HCT116 (cell line): ENCODE data around the gene CMC2. TPM values are rescaled to one million over a fixed set of nuclear protein-coding genes. Genes with fewer than 3 reads are reported as not detected.
A peak's percentile ranks its signal among the peaks of the same experiment; 100 is the strongest.

ENCODE experiments used
- ATAC-seq: fragments of 200-7000 bp; cut with Tn5 transposase; 2 replicates; pipeline ENCODE4 v1.9.1; 2020; ENCODE audit warnings: mild to moderate bottlenecking, moderate library complexity
- BruUV-seq: library from RNA; stranded (reverse); fragments of 400-500 nt; replicated peaks from 2 replicates; lab custom pipeline; 2021; lab: Mats Ljungman, UMichigan
- CTCF ChIA-PET: fragments of 300-600 bp; sonication (Branson Sonifier 250); formaldehyde crosslinking; loops from one replicate; lab custom pipeline; 2021; ENCODE audit warnings: antibody characterized with exemption; lab: Charles Lee
- POLR2A ChIA-PET: fragments of 300-600, 350-600 bp; sonication (Branson Sonifier 250); formaldehyde crosslinking; loops from one replicate; lab custom pipeline; 2021; ENCODE audit warnings: antibody characterized with exemption; lab: Charles Lee
- RAD21 ChIA-PET, 2 experiments: fragments of 300-600 bp; sonication (Branson Sonifier 250); formaldehyde crosslinking; loops; one replicate each; lab custom pipeline; 2023; ENCODE audit warnings: low total read pairs in 2 of 2; ENCODE audit not compliant: uncharacterized antibody in 2 of 2, unreplicated experiment in 2 of 2, low non-redundant PET in 1 of 2; lab: Charles Lee
- DNase-seq: peaks from one replicate; pipeline ENCODE4 v3.0.0-alpha.2; 2010; ENCODE audit warnings: low read depth, low spot score
- H2AFZ ChIP-seq: fragments of 200-600 bp; shearing (Covaris generic), sonication (generic); 2 replicates; pipeline ENCODE4 v1.6.1; 2017; ENCODE audit warnings: low read depth, mixed run types, mixed read lengths, antibody characterized with exemption, low read length; ENCODE audit not compliant: poor library complexity, severe bottlenecking
- H3K27ac ChIP-seq: 2 replicates; pipeline ENCODE4 v1.5.1; 2012; ENCODE audit warnings: low read depth, low read length
- H3K27me3 ChIP-seq: fragments of 200-600 bp; sonication (generic); 2 replicates; pipeline ENCODE4 v1.6.1; 2016; ENCODE audit warnings: mixed run types, low read length, mixed read lengths; ENCODE audit not compliant: insufficient read depth
- H3K36me3 ChIP-seq, 2 experiments: fragments of 200-500 bp in 1 of 2; fragments of 200-600 bp in 1 of 2; sonication (Bioruptor generic) in 1 of 2; sonication (generic) in 1 of 2; 2 replicates each; pipeline versions ENCODE4 v1.5.1 to v1.6.1; 2014 to 2016; ENCODE audit warnings: low read length in 2 of 2, inconsistent platforms in 1 of 2, mixed read lengths in 1 of 2, mixed run types in 1 of 2; ENCODE audit not compliant: insufficient read depth in 2 of 2, control insufficient read depth in 1 of 2
- H3K4me1 ChIP-seq, 2 experiments: fragments of 200-600 bp in 1 of 2; sonication (generic) in 1 of 2; 2 replicates each; pipeline versions ENCODE4 v1.5.1 to v1.6.1; 2012 to 2017; ENCODE audit warnings: low read length in 2 of 2, inconsistent platforms in 1 of 2, mild to moderate bottlenecking in 1 of 2, mixed read lengths in 1 of 2, mixed run types in 1 of 2, moderate library complexity in 1 of 2; ENCODE audit not compliant: insufficient read depth in 2 of 2, control insufficient read depth in 1 of 2
- H3K4me2 ChIP-seq: fragments of 200-600 bp; sonication (generic); 2 replicates; pipeline ENCODE4 v1.6.1; 2017; ENCODE audit warnings: mixed run types, low read length, mixed read lengths
- H3K4me3 ChIP-seq, 2 experiments: fragments of 200-600 bp in 1 of 2; sonication (generic) in 1 of 2; replicated peaks in 1 of 2; 2 replicates each; pipeline ENCODE4 v1.5.1; 2011 to 2016; ENCODE audit warnings: low read length in 2 of 2, control low read depth in 1 of 2, low read depth in 1 of 2, mild to moderate bottlenecking in 1 of 2, mixed read lengths in 1 of 2, mixed run types in 1 of 2
- H3K79me2 ChIP-seq: fragments of 200-600 bp; sonication (generic); 2 replicates; pipeline ENCODE4 v1.6.1; 2017; ENCODE audit warnings: mild to moderate bottlenecking, mixed run types, low read length, moderate library complexity, mixed read lengths; ENCODE audit not compliant: insufficient read depth
- H3K9ac ChIP-seq: fragments of 200-600 bp; sonication (generic); 2 replicates; pipeline ENCODE4 v1.6.1; 2016; ENCODE audit warnings: low read length, mixed read lengths
- H3K9me2 ChIP-seq: fragments of 200-600 bp; sonication (generic), shearing (Covaris generic); 2 replicates; pipeline ENCODE4 v1.6.1; 2017; ENCODE audit warnings: mixed run types, mild to moderate bottlenecking, moderate library complexity; ENCODE audit not compliant: insufficient read depth
- H3K9me3 ChIP-seq, 2 experiments: fragments of 200-500 bp in 1 of 2; fragments of 200-600 bp in 1 of 2; sonication (Bioruptor generic) in 1 of 2; sonication (generic) in 1 of 2; 2 replicates each; pipeline ENCODE4 v1.6.1; 2014 to 2017; ENCODE audit warnings: low read length in 2 of 2, mixed read lengths in 2 of 2, inconsistent platforms in 1 of 2, low read depth in 1 of 2, mild to moderate bottlenecking in 1 of 2, mixed run types in 1 of 2, moderate library complexity in 1 of 2; ENCODE audit not compliant: control insufficient read depth in 1 of 2, insufficient read depth in 1 of 2
- H4K20me1 ChIP-seq: fragments of 200-600 bp; sonication (generic), shearing (Covaris generic); 2 replicates; pipeline ENCODE4 v1.6.1; 2017; ENCODE audit warnings: mixed run types, mild to moderate bottlenecking, moderate library complexity; ENCODE audit not compliant: insufficient read depth
- CBX3 ChIP-seq: IDR thresholded peaks from 2 replicates; pipeline ENCODE4 v1.6.1; 2012; ENCODE audit warnings: low read depth
- EGR1 ChIP-seq: IDR thresholded peaks from 2 replicates; pipeline ENCODE4 v1.6.1; 2012; ENCODE audit warnings: low read depth
- ELF1 ChIP-seq: IDR thresholded peaks from 2 replicates; pipeline ENCODE4 v1.6.1; 2012; ENCODE audit warnings: low read depth, borderline replicate concordance
- EZH2 ChIP-seq: fragments of 200-600 bp; sonication (generic); IDR thresholded peaks from 2 replicates; pipeline ENCODE4 v1.6.1; 2017; ENCODE audit warnings: antibody characterized with exemption, mixed run types
- FOSL1 ChIP-seq: IDR thresholded peaks from 2 replicates; pipeline ENCODE4 v1.6.1; 2012; ENCODE audit warnings: low read depth
- MAX ChIP-seq: IDR thresholded peaks from 2 replicates; pipeline ENCODE4 v1.6.1; 2012
- POLR2A ChIP-seq: IDR thresholded peaks from 2 replicates; pipeline ENCODE4 v1.7.0; 2011; ENCODE audit warnings: borderline replicate concordance; ENCODE audit not compliant: insufficient read depth, insufficient read length; ENCODE audit errors: extremely low read depth
- POLR2AphosphoS5 ChIP-seq: IDR thresholded peaks from 2 replicates; pipeline ENCODE4 v1.6.1; 2011; ENCODE audit warnings: mild to moderate bottlenecking, low read depth, low read length, moderate library complexity
- RAD21 ChIP-seq: IDR thresholded peaks from 2 replicates; pipeline ENCODE4 v1.6.1; 2012; ENCODE audit warnings: low read depth, mild to moderate bottlenecking
- SIN3A ChIP-seq: IDR thresholded peaks from 2 replicates; pipeline ENCODE4 v1.6.1; 2012; ENCODE audit warnings: low read depth
- TCF7L2 ChIP-seq: IDR thresholded peaks from 2 replicates; pipeline ENCODE4 v1.7.0; 2011; ENCODE audit warnings: borderline replicate concordance, inconsistent platforms; ENCODE audit not compliant: insufficient read depth, insufficient read length; ENCODE audit errors: extremely low read depth
- YY1 ChIP-seq: IDR thresholded peaks from 2 replicates; pipeline ENCODE4 v1.6.1; 2011; ENCODE audit warnings: low read length, low read depth, moderate library complexity, mild to moderate bottlenecking; ENCODE audit not compliant: insufficient replicate concordance; ENCODE audit errors: extremely low read depth
- ZBTB33 ChIP-seq: IDR thresholded peaks from 2 replicates; pipeline ENCODE4 v1.6.1; 2011; ENCODE audit warnings: mild to moderate bottlenecking, low read length, moderate library complexity; ENCODE audit not compliant: insufficient replicate concordance; ENCODE audit errors: extremely low read depth
- ZFX ChIP-seq: fragments of 450-650 bp; IDR thresholded peaks from 2 replicates; pipeline ENCODE4 v1.6.1; 2017
- ZNF274 ChIP-seq: fragments of 200-500 bp; sonication (Bioruptor generic); IDR thresholded peaks from 2 replicates; pipeline ENCODE4 v1.6.1; 2014; ENCODE audit warnings: mild to moderate bottlenecking, low read depth, low read length, inconsistent platforms
- intact Hi-C: fragments of 100-400 bp; cut with micrococcal nuclease; formaldehyde crosslinking; loops from 2 replicates; pipeline ENCODE4 v1.10.0; 2022
- total RNA-seq: library from RNA; stranded (reverse); gene quantifications from one replicate; pipeline ENCODE4 v1.2.1, GENCODE V29; 2021; ENCODE audit not compliant: unreplicated experiment

CMC2 gene
- total RNA-seq, 1 experiment from 2014 or later: 119 TPM

- no peak overlapping the region for H3K27ac ChIP-seq
Measured at GRCh38 chr16:80973991-80974390, 32.7 kb downstream of the CMC2 start.

More at GRCh38 chr16:80973991-80974390, 32.7 kb downstream of the CMC2 start:
- Histone ChIP-seq H3K4me1 (peaks cover 10 to 22% of the 10 kb centered on the region in 2 experiments), H3K27me3 (no peaks in the 10 kb centered on the region), H3K4me2 (no peak overlapping the region), H2AFZ (no peak overlapping the region), H3K36me3 (peaks cover 4 to 10% of the 10 kb centered on the region in 2 experiments; a peak in 2 of 4 replicates), H3K9me2 (no peaks in the 10 kb centered on the region), H3K9ac (no peak overlapping the region), H4K20me1 (no peaks in the 10 kb centered on the region; the same call in 1 of the 2 replicates), H3K9me3 (no peaks in the 10 kb centered on the region), H3K79me2 (peaks cover 9% of the 10 kb centered on the region; the same call in 1 of the 2 replicates), H3K4me3 (no peak overlapping the region)
- BruUV-seq: TSS peak; percentile 8
- CTCF ChIA-PET: interaction anchor here (0.8 to 1.3 kb wide), 3 partner anchors 9 to 50 kb away, joined by 4 read pairs; no protein-coding TSS in a partner anchor
- DNase-seq: no peak
- RAD21 ChIA-PET: no interaction called here
- POLR2A ChIA-PET: no interaction called here
- no peak for ATAC-seq
- intact Hi-C loops: no loop called here
- TF ChIP-seq YY1: no peak
- TF ChIP-seq RAD21: no peak
- TF ChIP-seq FOSL1: no peak
- no peak for TF ChIP-seq ZFX
- TF ChIP-seq ELF1: no peak
- no peak for TF ChIP-seq EZH2
- TF ChIP-seq POLR2AphosphoS5: no peak
- no peak for TF ChIP-seq ZNF274
- TF ChIP-seq CBX3: no peak
- TF ChIP-seq TCF7L2: no peak
- TF ChIP-seq SIN3A: no peak
- no peak for TF ChIP-seq ZBTB33
- no peak for TF ChIP-seq POLR2A
- TF ChIP-seq EGR1: no peak
- TF ChIP-seq MAX: no peak
